ENCODE measurements around the gene MMP25.

Gene MMP25

DNA sequence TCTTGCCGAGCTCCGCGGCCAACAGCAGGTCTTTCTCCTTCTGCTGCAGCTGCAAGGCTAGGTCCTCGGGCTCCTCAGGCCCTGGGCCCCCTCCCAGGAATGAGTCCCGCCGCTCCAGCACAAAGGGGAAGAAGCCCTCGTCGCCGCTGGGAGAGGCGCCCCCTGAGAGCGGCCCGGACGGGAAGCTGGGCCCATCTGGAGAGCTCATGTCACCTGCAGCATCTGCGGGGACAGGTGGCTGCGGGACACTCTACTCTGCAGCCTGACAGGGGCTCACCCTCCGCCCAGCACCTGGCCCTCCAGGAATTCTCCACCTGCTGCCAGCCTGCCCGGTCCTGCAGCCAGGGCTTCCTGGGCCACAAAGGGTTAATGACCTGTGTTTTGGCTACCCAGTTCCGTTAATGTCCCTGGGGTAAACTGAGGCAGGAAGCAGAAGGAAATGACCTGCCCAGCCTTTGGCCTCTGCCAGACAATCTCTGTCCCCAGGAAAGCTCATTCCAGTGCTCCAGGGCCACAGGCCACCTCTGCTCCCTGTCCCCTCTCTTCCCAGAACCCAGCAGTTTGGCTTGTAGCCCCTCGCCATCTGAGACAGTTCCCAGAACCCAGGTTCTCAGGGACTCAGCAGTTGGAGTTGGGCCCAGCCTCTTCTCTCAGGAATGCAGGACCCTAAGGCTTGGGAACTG, 10.9 kb upstream of the MMP25 start:
- H3K9me3 ChIP-seq (ENCODE audit: control insufficient read depth, insufficient read depth, low read length) = no peaks in the 10 kb centered on the region
- H3K4me3 ChIP-seq (ENCODE audit: low read depth, low read length) = peak overlapping the region; percentile 72
- no peaks in the 10 kb centered on the region for H3K36me3 ChIP-seq (ENCODE audit: control insufficient read depth, insufficient read depth, low read length)
- H3K4me1 ChIP-seq (ENCODE audit: control insufficient read depth, insufficient read depth, low read length) = peaks cover 20% of the 10 kb centered on the region; the same call in 1 of the 2 replicates
- H3K9ac ChIP-seq (ENCODE audit: low read depth, low read length) = no peak overlapping the region
- H3K27ac ChIP-seq (ENCODE audit: low read depth, low read length) = no peak overlapping the region
- peaks cover 5% of the 10 kb centered on the region for H3K27me3 ChIP-seq (ENCODE audit: control insufficient read depth, insufficient read depth, low read length)

DNA sequence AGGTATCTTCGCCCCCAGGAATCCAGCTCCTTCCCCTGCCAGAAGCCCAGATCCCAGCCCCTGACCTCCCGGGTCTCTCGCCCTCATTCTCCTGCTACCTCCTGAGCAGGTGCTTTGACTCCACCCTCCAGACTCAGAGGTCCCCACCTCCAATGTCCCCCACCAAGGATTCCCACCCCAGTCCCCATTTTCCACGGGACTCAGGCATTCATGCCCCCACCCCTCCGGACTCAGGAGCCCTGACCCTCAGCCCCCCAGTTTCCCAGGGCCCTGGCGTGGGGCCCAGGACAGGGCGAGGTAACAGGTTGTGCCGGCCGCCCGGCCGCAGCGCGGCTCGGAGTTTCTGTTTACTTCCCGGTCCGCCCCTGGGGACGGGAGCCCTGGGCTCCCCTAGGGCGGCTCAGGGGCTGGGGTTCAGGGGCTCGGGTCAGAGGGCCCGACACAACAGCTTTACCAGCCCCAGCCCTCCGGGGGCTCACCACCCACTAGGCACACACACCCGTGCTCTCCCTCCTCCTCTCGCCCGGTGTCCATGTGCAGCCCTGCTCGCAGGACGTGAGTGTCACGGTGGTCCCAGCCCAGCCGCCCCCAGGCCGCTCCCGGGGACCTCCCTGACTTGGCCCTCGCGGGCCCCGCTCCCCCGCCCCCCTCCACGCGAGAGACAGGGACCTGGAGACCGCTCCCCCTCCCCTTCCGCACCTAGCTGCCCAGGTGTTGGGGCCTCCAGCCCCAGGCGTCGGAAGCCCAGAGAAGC, 10.2 kb upstream of the MMP25 start:
- H3K4me3 ChIP-seq (ENCODE audit: low read depth, low read length) = peak overlapping the region; percentile 72
- H3K27ac ChIP-seq (ENCODE audit: low read depth, low read length) = no peak overlapping the region
- no peaks in the 10 kb centered on the region for H3K36me3 ChIP-seq (ENCODE audit: control insufficient read depth, insufficient read depth, low read length)
- H3K9me3 ChIP-seq (ENCODE audit: control insufficient read depth, insufficient read depth, low read length) = no peaks in the 10 kb centered on the region
- peaks cover 20% of the 10 kb centered on the region; the same call in 1 of the 2 replicates for H3K4me1 ChIP-seq (ENCODE audit: control insufficient read depth, insufficient read depth, low read length)
- H3K9ac ChIP-seq (ENCODE audit: low read depth, low read length) = no peak overlapping the region
- peaks cover 5% of the 10 kb centered on the region for H3K27me3 ChIP-seq (ENCODE audit: control insufficient read depth, insufficient read depth, low read length)

GRCh38 chr16:3036726-3037315, 9.5 kb upstream of the MMP25 start, which contains the start of gene BICDL2:
Gene BICDL2 (minus strand): TSS chr16:3036944. CDS start chr16:3035496, 1,448 bp downstream.
- Histone ChIP-seq H3K4me3 (ENCODE audit: low read depth, low read length) (peak within 1 kb of the TSS; percentile 72), H3K27me3 (ENCODE audit: control insufficient read depth, insufficient read depth, low read length) (peaks cover 5% of the 10 kb centered on the region), H3K9ac (ENCODE audit: low read depth, low read length) (no peak within 1 kb of the TSS), H3K27ac (ENCODE audit: low read depth, low read length) (no peak within 1 kb of the TSS), H3K36me3 (ENCODE audit: control insufficient read depth, insufficient read depth, low read length) (no peaks in the 10 kb centered on the region), H3K9me3 (ENCODE audit: control insufficient read depth, insufficient read depth, low read length) (no peaks in the 10 kb centered on the region), H3K4me1 (ENCODE audit: control insufficient read depth, insufficient read depth, low read length) (peaks cover 15% of the 10 kb centered on the region; the same call in 1 of the 2 replicates)

DNA sequence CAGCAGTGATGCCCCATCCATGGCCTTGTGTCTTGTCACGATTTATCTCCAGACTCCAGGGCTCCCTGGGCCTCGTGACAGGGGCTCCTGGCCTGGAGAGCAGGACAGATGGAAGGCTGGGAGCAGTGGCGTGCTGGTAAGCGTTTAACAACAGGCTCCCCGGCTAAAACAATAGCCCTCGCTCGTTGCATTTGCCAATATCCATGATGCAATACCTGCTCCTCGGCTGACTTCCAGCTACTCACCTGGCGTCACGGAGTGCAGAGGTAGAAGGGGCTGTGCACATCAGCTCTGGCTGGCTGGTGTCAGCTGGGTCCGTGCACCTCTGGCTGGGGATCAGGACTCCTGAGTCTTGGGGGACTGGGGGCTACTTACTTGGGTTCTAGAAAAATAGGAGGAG, 8.1 kb upstream of the MMP25 start:
- no peak overlapping the region for H3K4me3 ChIP-seq (ENCODE audit: low read depth, low read length)
- no peak overlapping the region for H3K27ac ChIP-seq (ENCODE audit: low read depth, low read length)
- H3K36me3 ChIP-seq (ENCODE audit: control insufficient read depth, insufficient read depth, low read length) = no peaks in the 10 kb centered on the region
- H3K9me3 ChIP-seq (ENCODE audit: control insufficient read depth, insufficient read depth, low read length) = no peaks in the 10 kb centered on the region
- peaks cover 5% of the 10 kb centered on the region for H3K27me3 ChIP-seq (ENCODE audit: control insufficient read depth, insufficient read depth, low read length)
- H3K9ac ChIP-seq (ENCODE audit: low read depth, low read length) = no peak overlapping the region
- peaks cover 15% of the 10 kb centered on the region; the same call in 1 of the 2 replicates for H3K4me1 ChIP-seq (ENCODE audit: control insufficient read depth, insufficient read depth, low read length)

DNA sequence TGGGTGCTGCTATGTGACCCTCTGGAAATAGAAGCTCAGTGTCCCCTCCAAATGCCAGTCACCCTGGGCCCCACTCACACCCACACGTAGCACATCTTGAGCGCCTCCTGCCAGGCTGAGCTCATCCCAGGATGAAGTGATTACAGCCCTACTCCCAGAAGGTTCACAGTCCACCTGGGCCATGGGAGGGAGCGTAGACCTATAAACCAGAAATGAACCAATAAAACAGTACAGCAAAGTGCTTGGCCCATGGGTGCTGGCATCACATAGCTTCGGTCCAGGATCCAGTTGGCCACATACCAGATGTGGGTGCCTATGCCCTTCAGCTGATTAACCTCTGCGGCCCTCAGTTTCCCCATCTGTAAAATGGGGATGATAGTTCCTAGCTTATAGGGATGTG, 7.5 kb upstream of the MMP25 start:
- peaks cover 15% of the 10 kb centered on the region; the same call in 1 of the 2 replicates for H3K4me1 ChIP-seq (ENCODE audit: control insufficient read depth, insufficient read depth, low read length)

GRCh38 chr16:3042376-3042775, 4.0 kb upstream of the MMP25 start:
- peaks cover 15% of the 10 kb centered on the region for H3K27me3 ChIP-seq (ENCODE audit: control insufficient read depth, insufficient read depth, low read length)

More for the DNA sequence above, 7.5 kb upstream of the MMP25 start:
- H3K27ac ChIP-seq (ENCODE audit: low read depth, low read length) = no peak overlapping the region
- H3K9me3 ChIP-seq (ENCODE audit: control insufficient read depth, insufficient read depth, low read length) = no peaks in the 10 kb centered on the region
- H3K9ac ChIP-seq (ENCODE audit: low read depth, low read length) = no peak overlapping the region
- H3K27me3 ChIP-seq (ENCODE audit: control insufficient read depth, insufficient read depth, low read length) = peaks cover 6% of the 10 kb centered on the region
- no peak overlapping the region for H3K4me3 ChIP-seq (ENCODE audit: low read depth, low read length)
- H3K36me3 ChIP-seq (ENCODE audit: control insufficient read depth, insufficient read depth, low read length) = no peaks in the 10 kb centered on the region

GRCh38 chr16:3044708-3045107, 1.7 kb upstream of the MMP25 start:
- Histone ChIP-seq H3K36me3 (ENCODE audit: control insufficient read depth, insufficient read depth, low read length) (no peaks in the 10 kb centered on the region), H3K27ac (ENCODE audit: low read depth, low read length) (no peak overlapping the region), H3K27me3 (ENCODE audit: control insufficient read depth, insufficient read depth, low read length) (peaks cover 33% of the 10 kb centered on the region), H3K4me3 (ENCODE audit: low read depth, low read length) (peak overlapping the region; percentile 75; the same call in 1 of the 2 replicates), H3K4me1 (ENCODE audit: control insufficient read depth, insufficient read depth, low read length) (no peaks in the 10 kb centered on the region), H3K9ac (ENCODE audit: low read depth, low read length) (no peak overlapping the region), H3K9me3 (ENCODE audit: control insufficient read depth, insufficient read depth, low read length) (no peaks in the 10 kb centered on the region)

More at GRCh38 chr16:3042376-3042775, 4.0 kb upstream of the MMP25 start:
- peaks cover 11% of the 10 kb centered on the region; the same call in 1 of the 2 replicates for H3K4me1 ChIP-seq (ENCODE audit: control insufficient read depth, insufficient read depth, low read length)
- H3K9ac ChIP-seq (ENCODE audit: low read depth, low read length) = no peak overlapping the region
- no peak overlapping the region for H3K4me3 ChIP-seq (ENCODE audit: low read depth, low read length)
- no peaks in the 10 kb centered on the region for H3K36me3 ChIP-seq (ENCODE audit: control insufficient read depth, insufficient read depth, low read length)
- H3K9me3 ChIP-seq (ENCODE audit: control insufficient read depth, insufficient read depth, low read length) = no peaks in the 10 kb centered on the region
- no peak overlapping the region for H3K27ac ChIP-seq (ENCODE audit: low read depth, low read length)

DNA sequence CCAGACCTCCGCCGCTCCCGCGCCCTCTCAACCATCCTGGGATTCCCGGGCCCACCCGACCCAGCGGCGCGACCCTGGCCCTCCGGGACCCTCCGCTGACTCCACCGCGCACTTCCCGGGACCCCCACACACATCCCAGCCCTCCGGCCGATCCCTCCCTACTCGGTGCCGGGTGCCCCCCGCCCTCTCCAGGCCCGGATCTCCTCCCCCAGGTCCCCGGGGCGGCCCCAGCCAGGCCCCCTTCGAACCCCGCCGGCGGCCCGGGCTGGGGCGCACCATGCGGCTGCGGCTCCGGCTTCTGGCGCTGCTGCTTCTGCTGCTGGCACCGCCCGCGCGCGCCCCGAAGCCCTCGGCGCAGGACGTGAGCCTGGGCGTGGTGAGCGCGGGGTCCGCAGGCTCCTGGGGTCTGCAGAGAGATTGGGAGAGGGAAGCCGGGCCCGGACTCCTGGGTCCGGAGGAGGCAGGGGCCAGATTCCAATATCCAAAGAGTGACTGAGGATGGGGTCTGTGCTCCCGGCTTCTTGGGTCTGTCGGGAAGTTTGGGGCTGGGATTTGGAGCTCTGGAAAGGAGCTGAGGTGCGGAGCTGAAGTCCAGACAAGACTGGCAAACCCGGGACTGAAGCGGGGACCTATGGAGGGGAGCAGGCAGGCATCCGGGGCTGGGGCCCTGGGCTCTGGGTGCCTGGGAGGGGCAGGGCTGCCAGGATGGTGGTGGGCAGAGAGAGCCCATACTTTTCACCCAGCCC, 453 bp downstream of the MMP25 start:
- Histone ChIP-seq H3K9me3 (ENCODE audit: control insufficient read depth, insufficient read depth, low read length) (no peaks in the 10 kb centered on the region), H3K27me3 (ENCODE audit: control insufficient read depth, insufficient read depth, low read length) (peaks cover 33% of the 10 kb centered on the region), H3K4me3 (ENCODE audit: low read depth, low read length) (peak overlapping the region; percentile 75), H3K4me1 (ENCODE audit: control insufficient read depth, insufficient read depth, low read length) (no peaks in the 10 kb centered on the region), H3K27ac (ENCODE audit: low read depth, low read length) (no peak overlapping the region), H3K36me3 (ENCODE audit: control insufficient read depth, insufficient read depth, low read length) (no peaks in the 10 kb centered on the region), H3K9ac (ENCODE audit: low read depth, low read length) (no peak overlapping the region)

DNA sequence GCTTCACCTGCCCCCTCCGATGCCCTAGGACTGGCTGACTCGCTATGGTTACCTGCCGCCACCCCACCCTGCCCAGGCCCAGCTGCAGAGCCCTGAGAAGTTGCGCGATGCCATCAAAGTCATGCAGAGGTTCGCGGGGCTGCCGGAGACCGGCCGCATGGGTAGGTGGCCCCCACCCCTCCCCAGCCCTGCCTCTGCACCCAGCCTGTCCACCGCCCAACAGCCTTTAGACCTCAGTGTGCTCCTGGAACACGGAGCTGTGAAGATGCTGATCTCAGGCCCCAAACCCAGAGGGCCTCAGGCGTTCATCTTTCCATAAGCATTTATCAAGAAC, 993 bp downstream of the MMP25 start:
- Histone ChIP-seq H3K9ac (ENCODE audit: low read depth, low read length) (no peak overlapping the region), H3K36me3 (ENCODE audit: control insufficient read depth, insufficient read depth, low read length) (no peaks in the 10 kb centered on the region), H3K4me3 (ENCODE audit: low read depth, low read length) (peak overlapping the region; percentile 75), H3K9me3 (ENCODE audit: control insufficient read depth, insufficient read depth, low read length) (no peaks in the 10 kb centered on the region), H3K27me3 (ENCODE audit: control insufficient read depth, insufficient read depth, low read length) (peaks cover 33% of the 10 kb centered on the region), H3K4me1 (ENCODE audit: control insufficient read depth, insufficient read depth, low read length) (no peaks in the 10 kb centered on the region), H3K27ac (ENCODE audit: low read depth, low read length) (no peak overlapping the region)

DNA sequence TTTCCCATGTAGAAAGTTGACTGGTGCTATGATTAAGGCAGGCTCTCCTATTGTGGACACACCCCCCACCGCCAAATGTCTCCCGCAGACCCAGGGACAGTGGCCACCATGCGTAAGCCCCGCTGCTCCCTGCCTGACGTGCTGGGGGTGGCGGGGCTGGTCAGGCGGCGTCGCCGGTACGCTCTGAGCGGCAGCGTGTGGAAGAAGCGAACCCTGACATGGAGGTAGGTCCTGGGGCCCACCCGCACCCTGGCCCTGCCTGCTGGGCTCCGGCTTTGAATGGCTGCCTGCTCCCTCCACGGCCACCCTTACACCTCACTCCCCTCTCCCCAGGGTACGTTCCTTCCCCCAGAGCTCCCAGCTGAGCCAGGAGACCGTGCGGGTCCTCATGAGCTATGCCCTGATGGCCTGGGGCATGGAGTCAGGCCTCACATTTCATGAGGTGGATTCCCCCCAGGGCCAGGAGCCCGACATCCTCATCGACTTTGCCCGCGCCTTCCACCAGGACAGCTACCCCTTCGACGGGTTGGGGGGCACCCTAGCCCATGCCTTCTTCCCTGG, 3.6 kb downstream of the MMP25 start:
- H3K4me3 ChIP-seq (ENCODE audit: low read depth, low read length) = no peak overlapping the region
- H3K27me3 ChIP-seq (ENCODE audit: control insufficient read depth, insufficient read depth, low read length) = peaks cover 24% of the 10 kb centered on the region
- no peak overlapping the region for H3K9ac ChIP-seq (ENCODE audit: low read depth, low read length)
- H3K4me1 ChIP-seq (ENCODE audit: control insufficient read depth, insufficient read depth, low read length) = no peaks in the 10 kb centered on the region
- no peak overlapping the region for H3K27ac ChIP-seq (ENCODE audit: low read depth, low read length)
- H3K36me3 ChIP-seq (ENCODE audit: control insufficient read depth, insufficient read depth, low read length) = peaks cover 3% of the 10 kb centered on the region; the same call in 1 of the 2 replicates
- no peaks in the 10 kb centered on the region for H3K9me3 ChIP-seq (ENCODE audit: control insufficient read depth, insufficient read depth, low read length)
